Panc1 (cell line): ENCODE data around the gene RAD50.

Experiments
- CTCF ChIP-seq: fragments of 450-650 bp; IDR thresholded peaks from 2 replicates; pipeline ENCODE4 v1.5.1; 2017; ENCODE audit warnings: mild to moderate bottlenecking
- POLR2AphosphoS5 ChIP-seq: IDR thresholded peaks from 2 replicates; pipeline ENCODE4 v1.6.1; 2012; ENCODE audit warnings: mild to moderate bottlenecking, low read depth, low read length, moderate library complexity
- REST ChIP-seq, 2 experiments: IDR thresholded peaks; 2 replicates each; pipeline ENCODE4 v1.6.1; 2011 to 2012; ENCODE audit warnings: low read depth in 2 of 2, control low read depth in 1 of 2, low read length in 1 of 2, mild to moderate bottlenecking in 1 of 2, moderate library complexity in 1 of 2; ENCODE audit not compliant: insufficient read depth in 1 of 2
- SIN3A ChIP-seq: IDR thresholded peaks from 2 replicates; pipeline ENCODE4 v1.6.1; 2012; ENCODE audit warnings: low read depth, mild to moderate bottlenecking, low read length, moderate library complexity, borderline replicate concordance; ENCODE audit not compliant: insufficient read depth
- TCF7L2 ChIP-seq: IDR thresholded peaks from 2 replicates; pipeline ENCODE4 v1.6.1; 2011; ENCODE audit warnings: mild to moderate bottlenecking, low read depth, low read length, inconsistent platforms

- no peak for TF ChIP-seq POLR2AphosphoS5
- no peak for TF ChIP-seq CTCF
- no peak for TF ChIP-seq SIN3A
- no peak for TF ChIP-seq REST (IDR thresholded peaks at IDR 0.05; ENCODE audit: insufficient read depth in 1 of 2, low read depth in 2 of 2, low read length in 1 of 2)
- TF ChIP-seq TCF7L2: no peak
Measured at GRCh38 chr5:132641241-132641723, 84.5 kb downstream of the RAD50 start.
